ENCODE measurements around the gene SP140L.

DNA sequence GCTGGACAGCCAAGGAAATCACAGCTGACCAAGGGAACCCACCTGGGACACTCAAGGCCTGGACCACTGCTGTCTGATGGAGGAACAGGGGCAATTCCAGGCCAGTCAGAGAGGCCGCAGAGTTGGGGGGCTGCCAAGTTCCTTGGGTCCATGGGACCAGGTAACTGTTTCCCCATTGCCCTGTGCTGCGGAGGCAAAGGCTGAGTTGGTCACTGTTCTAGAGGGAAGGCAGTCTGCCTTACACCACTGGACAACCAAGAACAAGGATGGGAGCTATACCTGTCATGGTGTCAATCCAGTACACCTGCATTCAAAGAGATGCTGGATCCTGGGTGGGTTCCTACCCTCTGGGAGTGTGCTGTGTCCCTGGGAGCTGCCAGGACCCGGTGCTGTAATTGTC lies 9.6 kb upstream of the SP140L start:
- TF ChIP-seq, protein P1, sequence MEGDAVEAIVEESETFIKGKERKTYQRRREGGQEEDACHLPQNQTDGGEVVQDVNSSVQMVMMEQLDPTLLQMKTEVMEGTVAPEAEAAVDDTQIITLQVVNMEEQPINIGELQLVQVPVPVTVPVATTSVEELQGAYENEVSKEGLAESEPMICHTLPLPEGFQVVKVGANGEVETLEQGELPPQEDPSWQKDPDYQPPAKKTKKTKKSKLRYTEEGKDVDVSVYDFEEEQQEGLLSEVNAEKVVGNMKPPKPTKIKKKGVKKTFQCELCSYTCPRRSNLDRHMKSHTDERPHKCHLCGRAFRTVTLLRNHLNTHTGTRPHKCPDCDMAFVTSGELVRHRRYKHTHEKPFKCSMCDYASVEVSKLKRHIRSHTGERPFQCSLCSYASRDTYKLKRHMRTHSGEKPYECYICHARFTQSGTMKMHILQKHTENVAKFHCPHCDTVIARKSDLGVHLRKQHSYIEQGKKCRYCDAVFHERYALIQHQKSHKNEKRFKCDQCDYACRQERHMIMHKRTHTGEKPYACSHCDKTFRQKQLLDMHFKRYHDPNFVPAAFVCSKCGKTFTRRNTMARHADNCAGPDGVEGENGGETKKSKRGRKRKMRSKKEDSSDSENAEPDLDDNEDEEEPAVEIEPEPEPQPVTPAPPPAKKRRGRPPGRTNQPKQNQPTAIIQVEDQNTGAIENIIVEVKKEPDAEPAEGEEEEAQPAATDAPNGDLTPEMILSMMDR (IDR thresholded peaks at IDR 0.05) = no peak
- no peak for TF ChIP-seq POLR2A (IDR thresholded peaks at IDR 0.05)

All from thyroid gland (tissue), 4 donors.